Measurements from ENCODE around the gene TAS2R31. TPM values are rescaled to one million over a fixed set of nuclear protein-coding genes. Genes with fewer than 3 reads are reported as not detected.

TAS2R31 gene
- total RNA-seq, 1 donor from 2014 or later = 5.3 TPM

- intact Hi-C loops (cut with micrococcal nuclease) = no loop called here
- Mint-ChIP-seq H3K4me1 (peaks cover 2% of the 10 kb centered on the region), H3K36me3 (ENCODE audit: low read depth) (peaks cover 8% of the 10 kb centered on the region), H3K27me3 (no peaks in the 10 kb centered on the region), H3K4me3 (no peak overlapping the region), H3K27ac (no peak overlapping the region), H3K9me3 (no peaks in the 10 kb centered on the region)
- ATAC-seq (ENCODE audit: low read depth) (no peak), DNase-seq (no peak)
- no peak for TF ChIP-seq CTCF (IDR thresholded peaks at IDR 0.05)
- ChIA-PET POLR2A (no interaction called here), CTCF (no interaction called here)
These were observed 14.3 kb downstream of the TAS2R31 start for GRCh38 chr12:11016937-11017336.

GRCh38 chr12:11015775-11016430 lies 15.3 kb downstream of the TAS2R31 start:
- H3K4me1 Mint-ChIP-seq = peaks cover 2% of the 10 kb centered on the region
- no peaks in the 10 kb centered on the region for H3K9me3 Mint-ChIP-seq
- ATAC-seq (ENCODE audit: low read depth) = no peak
- intact Hi-C loops (cut with micrococcal nuclease) = no loop called here
- POLR2A ChIA-PET = no interaction called here
- CTCF ChIA-PET = no interaction called here
- TF ChIP-seq CTCF (IDR thresholded peaks at IDR 0.05) = no peak
- H3K27ac Mint-ChIP-seq = no peak overlapping the region
- DNase-seq = no peak
- no peaks in the 10 kb centered on the region for H3K27me3 Mint-ChIP-seq
- no peak overlapping the region for H3K4me3 Mint-ChIP-seq
- H3K36me3 Mint-ChIP-seq (ENCODE audit: low read depth) = peaks cover 8% of the 10 kb centered on the region

GRCh38 chr12:11014234-11014633 lies 17.0 kb downstream of the TAS2R31 start:
- intact Hi-C loops (cut with micrococcal nuclease) = no loop called here
- H3K4me3 Mint-ChIP-seq = no peak overlapping the region

GRCh38 chr12:11007608-11008007 lies 23.6 kb downstream of the TAS2R31 start:
- no peak for DNase-seq
- POLR2A ChIA-PET = no interaction called here
- intact Hi-C loops (cut with micrococcal nuclease) = no loop called here
- no peak overlapping the region for H3K4me3 Mint-ChIP-seq
- no peaks in the 10 kb centered on the region for H3K27me3 Mint-ChIP-seq
- no peak overlapping the region for H3K27ac Mint-ChIP-seq
- TF ChIP-seq CTCF (IDR thresholded peaks at IDR 0.05) = no peak
- H3K9me3 Mint-ChIP-seq = no peaks in the 10 kb centered on the region
- no peaks in the 10 kb centered on the region for H3K4me1 Mint-ChIP-seq
- H3K36me3 Mint-ChIP-seq (ENCODE audit: low read depth) = peaks cover 2% of the 10 kb centered on the region
- no peak for ATAC-seq (ENCODE audit: low read depth)
- CTCF ChIA-PET = no interaction called here

More at GRCh38 chr12:11014234-11014633, 17.0 kb downstream of the TAS2R31 start:
- TF ChIP-seq CTCF (IDR thresholded peaks at IDR 0.05) = no peak
- Mint-ChIP-seq H3K9me3 (no peaks in the 10 kb centered on the region), H3K27me3 (no peaks in the 10 kb centered on the region), H3K27ac (no peak overlapping the region), H3K4me1 (peaks cover 2% of the 10 kb centered on the region), H3K36me3 (ENCODE audit: low read depth) (peaks cover 8% of the 10 kb centered on the region)
- no peak for ATAC-seq (ENCODE audit: low read depth)
- CTCF ChIA-PET = no interaction called here
- no peak for DNase-seq
- POLR2A ChIA-PET = no interaction called here

- Mint-ChIP-seq H3K9me3 (peaks cover 3% of the 10 kb centered on the region), H3K4me3 (no peak within 1 kb of the TSS), H3K27me3 (no peaks in the 10 kb centered on the region), H3K27ac (no peak within 1 kb of the TSS), H3K4me1 (no peaks in the 10 kb centered on the region), H3K36me3 (ENCODE audit: low read depth) (peaks cover 13% of the 10 kb centered on the region)
- no peak for TF ChIP-seq CTCF (IDR thresholded peaks at IDR 0.05)
- ATAC-seq (ENCODE audit: low read depth) (no peak), DNase-seq (no peak)
- intact Hi-C loops (cut with micrococcal nuclease) = no loop called here
- POLR2A ChIA-PET = no interaction called here
- CTCF ChIA-PET = no interaction called here
These were observed 33.0 kb downstream of the TAS2R31 start, which contains the start of gene TAS2R20 for GRCh38 chr12:10998204-10998603. Gene TAS2R20 (minus strand): TSS chr12:10998304. CDS start chr12:10997875, 429 bp downstream.
